PFSK-1 (cell line): Measurements from ENCODE around the gene SGK1.

ENCODE experiments used
- FOXP2 ChIP-seq: optimal IDR thresholded peaks from 2 replicates; pipeline ENCODE3; 2011; ENCODE audit warnings: borderline replicate concordance, control low read depth, inconsistent platforms; ENCODE audit not compliant: insufficient read depth; ENCODE audit errors: extremely low read length, extremely low read depth
- POLR2AphosphoS5 ChIP-seq: IDR thresholded peaks from 2 replicates; pipeline ENCODE4 v1.6.1; 2012; ENCODE audit warnings: low read depth, mild to moderate bottlenecking, control low read depth, low read length, moderate library complexity
- REST ChIP-seq, 2 experiments: IDR thresholded peaks; 2 replicates each; pipeline versions ENCODE4 v1.6.1 to v1.8.0; 2011 to 2012; ENCODE audit warnings: low read depth in 2 of 2, low read length in 2 of 2, control low read depth in 1 of 2, inconsistent platforms in 1 of 2, mild to moderate bottlenecking in 1 of 2, moderate library complexity in 1 of 2; ENCODE audit not compliant: insufficient read depth in 1 of 2
- SIN3A ChIP-seq: IDR thresholded peaks from 2 replicates; pipeline ENCODE4 v1.6.1; 2012; ENCODE audit warnings: mild to moderate bottlenecking, low read length, moderate library complexity, borderline replicate concordance; ENCODE audit not compliant: insufficient read depth
- TAF1 ChIP-seq: IDR thresholded peaks from 2 replicates; pipeline ENCODE4 v1.6.1; 2012; ENCODE audit warnings: low read length, control low read depth, borderline replicate concordance; ENCODE audit not compliant: insufficient read depth

The SGK1 gene

GRCh38 chr6:134171517-134171916 is 146.4 kb downstream of the SGK1 start:
- TF ChIP-seq SIN3A (no peak), POLR2AphosphoS5 (no peak; the same call in 1 of the 2 replicates), FOXP2 (no peak), TAF1 (no peak), REST (IDR thresholded peaks at IDR 0.05; ENCODE audit: insufficient read depth in 1 of 2, low read depth in 2 of 2, low read length in 2 of 2) (no peak)

DNA sequence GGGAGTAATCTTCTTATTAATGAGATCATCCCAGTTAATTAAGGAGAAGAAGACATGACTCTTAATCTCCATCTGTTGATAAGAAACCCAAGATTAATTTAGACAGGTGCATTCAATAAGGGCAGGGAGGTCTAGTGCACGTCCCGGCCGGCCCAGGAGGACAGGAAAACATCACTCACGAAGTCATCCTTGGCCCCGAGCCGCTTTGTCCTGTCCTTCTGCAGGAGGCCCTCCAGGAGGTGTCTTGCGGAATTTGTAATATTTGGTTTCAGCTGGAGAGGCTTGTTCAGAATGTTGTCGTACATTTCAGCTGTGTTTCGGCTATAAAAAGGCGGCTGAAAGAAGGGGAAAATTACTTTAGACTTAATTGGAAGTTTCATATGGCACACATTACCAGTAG is 147.1 kb downstream of the SGK1 start:
- TF ChIP-seq FOXP2 (no peak), SIN3A (peak; percentile 59; the same call in 1 of the 2 replicates)

- TF ChIP-seq POLR2AphosphoS5: no peak
- TF ChIP-seq FOXP2: no peak
- no peak for TF ChIP-seq SIN3A
- TF ChIP-seq REST (IDR thresholded peaks at IDR 0.05; ENCODE audit: insufficient read depth in 1 of 2, low read depth in 2 of 2, low read length in 2 of 2): no peak
- no peak for TF ChIP-seq TAF1
Observed at GRCh38 chr6:134169871-134170486, 147.9 kb downstream of the SGK1 start.

DNA sequence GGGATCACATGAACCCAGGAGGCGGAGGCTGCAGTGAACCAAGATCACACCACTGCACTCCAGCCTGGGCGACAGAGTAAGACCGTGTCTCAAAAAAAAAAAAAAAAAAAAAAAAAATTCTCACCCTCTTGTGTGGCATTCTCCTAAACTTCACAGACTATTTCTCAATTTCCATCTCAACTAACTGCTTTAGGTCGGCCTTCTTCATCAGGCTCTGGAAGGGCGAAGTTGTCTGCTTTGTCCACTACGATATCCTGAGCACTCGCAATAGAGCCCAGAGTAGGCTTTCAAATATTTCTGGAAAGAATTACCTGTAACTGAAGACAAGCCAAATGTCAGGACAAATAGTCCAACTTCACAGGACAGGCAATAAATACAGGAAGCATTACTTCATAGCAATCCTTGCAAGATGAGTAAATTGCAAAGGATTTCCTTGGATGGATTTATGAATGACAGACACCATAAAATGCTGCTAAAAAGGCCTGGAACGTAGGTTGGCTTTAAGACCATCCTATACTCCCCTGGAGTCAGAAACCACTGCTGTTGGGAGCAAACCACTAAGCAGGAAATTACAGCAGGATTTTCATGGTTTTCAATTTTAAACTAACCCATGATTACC is 149.2 kb downstream of the SGK1 start:
- no peak for TF ChIP-seq REST (IDR thresholded peaks at IDR 0.05; ENCODE audit: insufficient read depth in 1 of 2, low read depth in 2 of 2, low read length in 2 of 2)
- no peak for TF ChIP-seq POLR2AphosphoS5
- no peak for TF ChIP-seq TAF1
- no peak for TF ChIP-seq FOXP2
- no peak for TF ChIP-seq SIN3A

DNA sequence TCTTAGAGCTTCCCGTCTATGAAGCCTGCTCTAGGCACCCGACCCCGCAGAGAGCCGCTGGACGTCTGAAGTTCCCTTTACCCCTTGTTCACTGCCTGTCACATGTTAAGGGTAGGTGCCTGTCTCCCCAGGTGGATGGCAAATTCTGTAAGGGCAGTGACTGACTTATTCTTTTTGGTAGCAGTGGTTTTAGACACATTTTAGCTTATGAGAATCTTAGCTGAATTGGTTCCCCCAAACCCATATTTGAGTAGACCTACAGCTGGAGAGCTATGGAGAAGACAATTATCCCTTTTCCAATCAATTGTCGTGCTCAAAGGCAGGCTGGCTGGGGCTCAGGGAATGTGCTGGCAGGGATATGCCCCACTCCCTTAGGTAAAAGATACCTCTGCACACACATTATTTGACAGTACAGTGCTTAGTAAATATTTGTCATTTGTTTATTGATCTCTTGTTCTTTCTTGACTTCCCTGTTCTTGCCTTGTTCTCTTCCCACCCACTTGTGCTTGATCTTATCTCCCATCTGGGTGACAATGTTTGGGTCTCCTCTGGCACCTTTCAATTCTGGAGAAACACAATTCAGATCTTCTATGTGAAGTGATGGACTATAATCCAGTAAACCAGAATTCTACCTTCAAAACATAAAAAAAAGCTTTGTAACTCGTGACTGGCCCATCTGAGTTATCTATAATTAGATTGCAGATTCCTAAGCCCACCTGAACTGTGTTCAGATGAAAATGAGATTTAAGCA is 151.2 kb downstream of the SGK1 start:
- no peak for TF ChIP-seq REST (IDR thresholded peaks at IDR 0.05; ENCODE audit: insufficient read depth in 1 of 2, low read depth in 2 of 2, low read length in 2 of 2)
- no peak for TF ChIP-seq TAF1
- TF ChIP-seq SIN3A: no peak
- TF ChIP-seq POLR2AphosphoS5: no peak
- TF ChIP-seq FOXP2: no peak
